ENCODE results near the gene GBGT1.

The GBGT1 gene

DNA sequence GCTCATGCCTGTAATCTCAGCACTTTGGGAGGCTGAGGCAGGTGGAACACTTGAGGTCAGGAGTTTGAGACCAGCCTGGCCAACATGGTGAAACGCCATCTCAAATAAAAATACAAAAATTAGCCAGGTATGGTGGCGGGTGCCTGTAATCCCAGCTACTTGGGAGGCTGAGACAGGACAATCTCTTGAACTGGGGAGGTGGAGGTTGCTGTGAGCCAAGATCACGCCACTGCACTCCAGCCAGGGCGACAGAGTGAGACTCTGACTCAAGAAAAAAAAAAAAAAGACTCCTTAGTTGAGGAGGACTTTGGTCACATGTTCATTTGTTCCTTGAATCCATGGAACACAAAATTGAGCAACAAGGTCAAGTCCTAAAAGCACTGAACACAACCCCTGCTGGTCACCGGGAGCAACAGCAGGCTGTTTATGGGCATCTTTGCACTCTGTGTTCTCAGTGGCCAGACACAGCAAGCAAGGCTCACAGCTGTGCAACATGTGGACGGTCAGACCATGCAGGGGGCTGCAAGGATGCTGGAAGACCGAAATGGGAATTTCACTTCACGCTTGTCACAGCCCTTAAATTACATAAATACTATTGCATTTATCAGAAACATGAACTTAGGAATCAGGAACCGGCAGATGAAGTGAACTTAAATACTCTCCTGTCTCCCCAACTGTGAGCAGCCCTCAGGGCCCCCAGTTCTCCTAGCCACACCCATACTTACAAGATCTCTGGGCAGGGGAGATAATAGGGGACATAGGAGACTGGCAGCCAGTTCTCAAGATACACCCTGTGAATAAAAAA is 2.8 kb downstream of the GBGT1 start:
- peak in 4 of 6 experiments; percentile 16 to 22 (median 19) for DNase-seq

DNA sequence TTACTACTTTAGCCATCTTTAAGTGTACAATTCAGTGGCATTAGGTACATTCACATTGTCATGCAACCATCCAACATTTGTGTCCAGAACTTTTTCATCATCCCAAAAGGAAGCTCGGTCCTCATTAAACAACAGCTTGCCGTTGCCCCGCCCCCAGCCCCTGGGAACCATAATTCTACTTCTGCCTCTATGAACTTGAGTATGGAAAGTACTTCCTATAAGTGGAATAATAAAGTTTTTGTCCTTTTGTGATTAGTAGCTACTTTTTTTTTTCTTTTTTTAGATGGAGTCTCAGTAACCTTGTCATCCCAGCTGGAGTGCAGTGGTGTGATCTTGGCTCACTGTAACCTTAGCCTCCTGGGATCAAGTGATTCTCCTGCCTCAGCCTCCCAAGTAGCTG is 5.0 kb downstream of the GBGT1 start:
- DNase-seq: no peak

DNA sequence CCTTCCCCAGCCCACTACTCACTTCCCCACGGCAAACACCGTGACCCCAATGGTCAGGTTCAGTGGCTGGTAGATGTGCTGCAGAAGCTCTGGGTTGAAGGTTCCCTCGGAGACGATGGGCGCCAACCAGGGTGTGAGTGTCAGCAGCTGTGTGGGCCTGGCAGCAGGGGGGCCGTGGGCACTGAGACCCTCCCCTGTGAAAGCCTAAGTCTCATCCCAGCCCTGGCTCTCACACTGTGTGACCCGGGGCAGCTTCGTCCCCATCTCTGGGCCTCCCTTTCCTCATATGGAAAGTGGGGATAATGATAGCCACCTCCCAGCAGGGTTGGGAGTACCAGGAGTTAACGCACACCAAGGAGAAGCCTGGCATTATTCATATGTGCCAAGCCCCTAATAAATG is 8.6 kb downstream of the GBGT1 start:
- no peak for DNase-seq

DNA sequence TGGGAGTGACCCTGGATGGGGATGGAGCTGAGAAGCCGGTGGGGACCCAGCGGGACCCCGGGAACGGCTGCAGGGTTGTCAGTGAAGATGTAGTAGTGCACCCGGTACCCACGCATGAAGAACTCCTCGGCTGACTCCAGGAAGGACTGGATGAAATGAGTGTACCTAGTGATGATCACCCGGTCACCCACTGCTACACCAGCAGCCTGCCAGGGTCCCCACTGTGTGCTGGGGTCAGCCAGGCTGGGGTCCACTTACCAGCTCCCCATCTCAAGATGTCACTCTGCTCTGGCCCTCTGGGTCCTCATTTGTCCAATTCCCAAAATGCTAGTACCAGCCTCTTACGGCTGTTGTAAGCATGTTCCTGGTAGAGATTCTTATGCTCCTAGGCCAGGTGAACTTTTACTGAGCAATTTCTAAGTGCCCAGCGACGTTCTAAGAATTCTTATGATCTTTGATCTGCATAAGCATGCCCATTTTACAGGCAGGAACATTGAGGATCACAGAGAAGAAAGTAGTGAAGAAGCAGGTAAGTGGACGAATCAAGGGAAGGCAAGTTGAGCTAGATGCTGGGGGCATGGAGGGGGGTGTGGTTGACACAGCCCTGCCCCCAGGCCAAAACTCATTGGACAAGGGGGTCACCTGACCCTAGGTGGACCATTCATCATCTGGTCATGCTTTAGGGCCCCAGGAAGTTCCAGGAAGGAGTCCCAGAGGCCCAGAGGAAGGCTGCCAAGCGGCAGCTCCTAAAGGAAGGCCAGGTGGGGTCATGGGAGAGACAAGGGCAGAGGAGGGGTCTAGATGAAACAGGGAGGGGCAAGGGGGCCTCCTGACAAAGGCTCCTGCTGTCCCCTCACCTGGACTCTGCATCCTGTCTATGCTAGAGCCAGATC is 9.4 kb downstream of the GBGT1 start:
- DNase-seq: no peak

DNA sequence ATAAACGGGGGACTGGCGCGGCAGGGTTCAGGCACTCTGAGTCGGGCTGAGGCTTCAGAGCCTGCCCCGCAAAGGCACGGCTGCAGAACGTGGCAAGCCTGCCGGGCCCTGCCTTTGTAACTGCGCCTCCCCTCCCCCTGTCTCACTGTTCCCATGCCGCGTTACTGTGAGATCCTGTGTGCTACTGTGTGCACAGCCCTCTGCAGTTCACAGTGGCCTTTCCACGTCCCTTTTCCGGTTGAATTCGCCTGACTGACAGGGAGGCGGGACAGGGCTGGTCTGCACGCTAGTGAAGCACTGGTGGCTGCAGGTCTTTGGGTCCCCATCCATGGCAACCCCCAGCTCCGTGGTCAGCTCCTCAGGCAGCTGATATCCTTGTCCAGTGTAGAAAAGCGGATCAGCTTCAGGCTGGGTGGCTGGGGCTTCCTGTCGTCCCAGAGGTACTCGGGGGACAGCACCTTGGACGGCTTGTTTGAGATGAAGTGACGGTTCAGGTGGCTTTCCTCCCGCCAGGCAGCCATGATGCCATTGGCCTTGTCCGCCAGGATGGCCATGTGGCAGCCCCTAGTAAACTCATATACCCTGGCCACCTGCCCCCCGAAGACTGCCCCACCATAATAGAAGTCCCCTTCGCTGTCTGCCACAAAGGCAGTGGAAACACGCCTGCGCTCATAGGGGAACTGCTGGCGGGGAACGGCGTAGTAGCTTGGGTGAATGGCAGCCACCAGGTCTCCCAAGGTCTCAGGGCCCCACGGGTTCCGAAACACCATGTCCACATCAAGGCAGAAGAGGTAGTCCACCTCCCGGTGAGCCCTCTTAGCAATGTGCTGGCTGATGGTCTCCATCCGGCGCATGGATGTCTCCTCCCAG is 10.3 kb downstream of the GBGT1 start:
- DNase-seq: no peak

DNA sequence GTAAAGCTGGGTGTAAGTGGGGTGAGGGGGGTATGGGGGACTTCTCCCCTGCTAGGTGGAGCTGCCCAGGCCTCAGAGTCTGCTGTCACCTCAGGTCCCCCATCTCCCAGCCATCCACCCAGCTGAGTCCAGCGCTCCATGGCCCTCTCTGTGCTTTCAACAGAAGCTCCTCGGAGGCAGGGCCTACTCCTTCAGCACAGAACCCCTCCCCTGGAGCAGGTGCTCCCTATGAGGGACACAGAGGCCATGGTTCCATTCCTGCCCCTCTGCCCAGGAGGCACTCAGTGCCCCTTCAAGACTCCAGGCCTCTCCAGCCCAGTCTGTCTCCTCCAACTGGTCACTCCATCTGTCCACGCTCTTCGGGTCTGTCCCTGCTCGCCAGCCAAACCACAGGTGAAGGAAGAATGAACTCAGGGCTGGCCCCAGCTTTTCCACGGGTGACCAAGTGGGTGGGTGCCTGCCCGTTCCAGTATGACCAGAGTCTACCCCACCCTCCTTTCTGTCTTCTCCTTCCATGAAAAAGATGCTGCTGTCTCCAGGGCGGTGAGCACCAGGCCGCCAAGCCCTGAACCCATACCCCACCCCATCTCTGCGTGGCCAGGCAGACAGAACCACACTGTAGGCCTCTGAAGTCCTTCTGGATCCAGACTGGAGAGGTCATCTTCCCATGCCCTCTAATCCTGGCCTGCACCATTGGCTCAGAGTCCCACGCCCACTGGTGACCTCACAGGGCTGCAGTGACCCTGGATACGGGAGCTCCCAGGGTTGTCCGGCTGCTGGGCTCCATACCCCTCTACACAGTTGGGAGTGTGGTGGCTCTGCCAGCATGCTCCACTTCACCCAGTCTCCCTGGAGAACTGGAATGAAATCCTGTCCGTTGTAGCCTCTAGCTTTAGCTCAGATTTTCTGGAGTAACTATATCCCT is 11.9 kb downstream of the GBGT1 start:
- DNase-seq: no peak

DNA sequence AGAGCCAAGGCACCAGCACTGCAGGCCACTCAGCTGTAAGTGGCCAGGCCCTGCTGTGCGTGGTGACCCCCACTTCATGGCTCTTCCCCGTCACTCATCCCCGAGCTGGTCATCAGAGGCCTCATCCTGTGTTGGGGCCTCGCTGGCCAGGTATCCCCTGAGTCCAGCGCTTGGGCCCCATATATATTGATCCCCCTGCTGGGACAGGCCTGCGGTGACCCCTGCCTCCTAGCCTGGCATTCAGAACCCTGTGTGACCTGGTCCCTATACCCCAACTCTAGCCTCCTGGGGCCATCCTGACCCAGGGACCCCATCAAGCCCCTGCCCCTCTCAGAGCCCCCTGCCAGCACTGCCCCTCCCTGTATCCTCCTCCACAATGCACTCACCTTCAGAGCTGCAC is 12.7 kb downstream of the GBGT1 start:
- no peak for DNase-seq

DNA sequence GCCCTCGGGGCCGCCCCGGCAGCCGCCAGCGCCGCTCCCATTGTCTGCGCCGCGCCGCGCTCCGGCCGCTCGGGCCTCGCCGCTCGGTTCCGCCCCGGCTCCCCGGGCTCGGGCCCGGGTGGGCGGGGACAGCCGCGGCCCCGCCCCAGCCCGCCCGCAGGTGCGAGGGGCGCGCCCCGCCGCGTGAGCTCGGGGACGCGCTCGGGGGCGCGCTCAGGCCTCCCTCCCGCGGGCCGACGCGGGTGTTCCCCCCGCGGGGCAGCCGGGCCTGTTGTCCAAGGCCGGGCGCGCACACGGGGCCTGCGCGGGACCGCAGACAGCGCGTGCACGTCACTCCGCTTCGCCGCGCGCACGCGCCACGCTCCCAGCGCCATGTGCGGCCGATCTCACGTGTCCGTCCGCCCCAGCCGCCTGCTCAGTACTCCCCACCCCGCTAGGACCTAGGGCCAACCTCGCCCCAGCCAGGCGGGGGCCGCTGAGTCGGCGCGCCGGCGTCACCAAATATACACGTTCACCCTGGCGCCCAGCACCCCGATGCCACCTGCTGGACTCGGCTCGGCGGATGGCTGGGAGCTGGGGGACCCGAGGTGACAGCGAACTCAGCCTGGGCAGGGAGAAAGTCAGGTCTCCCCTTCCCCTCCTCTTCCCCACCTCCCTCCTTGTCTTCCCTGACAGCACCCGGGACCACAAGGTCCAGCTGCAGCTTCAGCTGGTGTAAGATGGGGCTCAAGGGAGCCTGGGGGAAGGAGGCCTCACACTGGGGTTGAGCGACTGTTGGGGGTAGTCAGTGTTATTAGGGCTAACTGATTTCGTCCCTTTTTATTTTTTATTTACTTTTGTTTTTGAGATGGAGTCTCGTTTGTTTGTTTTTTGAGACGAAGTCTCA is 14.3 kb downstream of the GBGT1 start:
- peak; percentile 56 to 75 (median 71) for DNase-seq

DNA sequence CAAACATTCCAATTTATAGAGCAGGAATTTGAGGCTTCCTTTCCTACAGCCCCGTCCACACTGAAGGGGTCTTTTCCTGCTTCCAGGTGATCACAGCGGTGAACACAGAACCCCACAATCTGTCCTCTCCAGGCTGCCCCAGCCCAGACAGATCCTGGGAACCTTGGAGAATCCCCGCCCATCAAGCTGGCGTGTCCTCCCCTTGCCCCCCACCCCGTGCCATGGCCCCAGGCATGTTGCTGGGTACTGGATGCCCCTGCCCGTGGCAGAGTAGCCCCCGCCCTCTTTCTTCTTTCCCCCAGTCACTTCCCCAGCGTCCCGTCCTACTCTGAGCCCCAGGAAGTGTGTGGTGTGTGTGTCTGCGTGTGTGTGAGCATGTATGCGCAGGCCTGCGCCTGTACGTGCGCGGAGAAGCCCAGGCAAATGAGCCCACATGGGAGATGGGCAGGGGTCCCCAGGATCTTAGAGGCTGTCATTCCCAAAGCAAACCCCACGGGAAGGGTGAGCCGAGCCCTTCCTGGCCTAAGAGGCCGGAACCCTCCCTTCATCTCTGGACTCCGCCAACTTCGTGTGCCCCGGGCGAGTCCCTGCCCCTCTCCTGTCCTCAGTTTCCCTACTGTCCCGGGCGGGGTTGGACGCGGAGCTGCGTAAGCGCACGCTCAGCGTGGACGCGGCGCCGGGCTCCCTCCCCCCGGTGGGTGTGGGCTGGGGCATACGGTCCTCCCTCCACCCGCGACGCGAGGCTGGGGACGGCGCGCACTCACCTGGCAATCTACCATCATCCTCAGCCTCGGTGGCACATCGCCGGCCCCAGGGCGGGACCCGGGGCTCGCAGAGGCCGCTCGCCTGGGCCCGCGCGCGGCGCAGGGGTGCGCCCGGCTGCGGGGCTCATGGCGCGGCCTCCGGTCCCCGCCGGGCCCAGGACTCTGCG is 15.2 kb downstream of the GBGT1 start:
- DNase-seq: peak; percentile 40 to 72 (median 59)

DNA sequence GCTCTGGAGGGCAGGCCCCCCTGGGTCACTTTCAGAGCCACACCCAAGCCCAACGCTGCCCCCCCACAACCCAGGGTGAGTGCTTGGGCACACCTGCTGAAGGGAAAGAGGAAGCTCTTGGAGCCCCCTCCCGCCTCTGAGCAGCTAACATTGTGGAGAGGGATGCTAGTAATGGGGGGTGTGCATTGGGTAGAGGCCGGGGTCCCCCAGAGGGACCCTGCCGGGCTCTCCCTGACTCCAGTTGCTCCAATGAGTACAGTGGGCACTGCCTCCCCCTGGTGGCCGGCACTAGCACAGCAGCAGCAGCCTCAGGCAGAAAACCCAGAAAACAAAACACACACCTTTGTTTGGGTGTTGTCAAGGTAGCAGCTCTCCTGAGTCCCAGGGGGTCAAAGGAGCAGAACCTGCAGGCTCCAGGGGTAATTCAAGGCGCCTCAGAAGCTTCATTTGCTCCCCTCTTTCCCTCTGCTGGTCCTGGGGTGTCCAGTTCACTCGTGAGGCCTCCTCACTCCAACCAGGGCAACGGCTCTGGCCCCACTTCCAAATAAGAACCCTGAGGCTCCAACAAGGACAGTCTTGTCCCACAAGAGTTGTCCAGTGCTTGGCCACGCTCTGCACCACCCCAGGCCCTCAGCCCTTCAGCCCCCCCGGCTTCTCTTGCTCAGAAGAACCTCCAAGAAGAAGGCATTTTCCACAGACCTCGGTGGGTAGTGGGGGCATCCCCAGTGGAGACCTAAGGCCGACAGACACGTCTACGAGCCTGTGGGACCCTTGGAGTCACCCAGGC is 16.1 kb downstream of the GBGT1 start:
- DNase-seq: peak; percentile 75 to 88 (median 80)

DNA sequence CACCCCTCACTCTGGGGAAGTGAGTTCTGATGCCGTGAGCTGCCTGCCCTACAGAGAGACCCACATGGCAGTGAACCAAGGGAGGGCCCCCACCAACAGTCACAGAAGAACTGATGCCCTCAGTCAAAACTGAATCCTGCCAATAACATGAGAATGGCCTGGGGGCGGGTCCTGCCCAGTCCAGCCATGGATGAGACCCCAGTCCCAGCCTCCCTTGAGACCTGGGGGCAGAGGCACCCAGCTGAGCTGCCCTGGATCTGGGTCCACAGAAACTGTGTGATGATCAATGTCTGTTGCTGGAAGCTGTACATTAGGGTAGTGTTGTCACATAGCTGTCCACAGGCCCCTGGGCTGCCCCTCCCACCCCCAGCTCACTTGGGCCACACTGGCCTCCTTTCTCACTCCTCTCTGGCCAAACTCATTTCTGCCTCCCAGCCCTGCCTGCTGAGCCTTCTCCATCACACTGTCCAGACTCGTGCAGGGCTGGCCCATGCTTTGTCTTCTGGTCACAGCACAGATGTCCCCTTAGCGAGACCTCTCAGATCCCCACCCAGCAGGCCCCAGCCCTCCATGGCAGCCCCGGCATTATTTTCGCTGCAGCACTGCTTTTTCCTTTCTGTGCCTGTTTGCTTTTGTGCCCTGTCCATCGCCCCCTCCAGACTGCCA is 16.8 kb downstream of the GBGT1 start:
- DNase-seq: no peak

DNA sequence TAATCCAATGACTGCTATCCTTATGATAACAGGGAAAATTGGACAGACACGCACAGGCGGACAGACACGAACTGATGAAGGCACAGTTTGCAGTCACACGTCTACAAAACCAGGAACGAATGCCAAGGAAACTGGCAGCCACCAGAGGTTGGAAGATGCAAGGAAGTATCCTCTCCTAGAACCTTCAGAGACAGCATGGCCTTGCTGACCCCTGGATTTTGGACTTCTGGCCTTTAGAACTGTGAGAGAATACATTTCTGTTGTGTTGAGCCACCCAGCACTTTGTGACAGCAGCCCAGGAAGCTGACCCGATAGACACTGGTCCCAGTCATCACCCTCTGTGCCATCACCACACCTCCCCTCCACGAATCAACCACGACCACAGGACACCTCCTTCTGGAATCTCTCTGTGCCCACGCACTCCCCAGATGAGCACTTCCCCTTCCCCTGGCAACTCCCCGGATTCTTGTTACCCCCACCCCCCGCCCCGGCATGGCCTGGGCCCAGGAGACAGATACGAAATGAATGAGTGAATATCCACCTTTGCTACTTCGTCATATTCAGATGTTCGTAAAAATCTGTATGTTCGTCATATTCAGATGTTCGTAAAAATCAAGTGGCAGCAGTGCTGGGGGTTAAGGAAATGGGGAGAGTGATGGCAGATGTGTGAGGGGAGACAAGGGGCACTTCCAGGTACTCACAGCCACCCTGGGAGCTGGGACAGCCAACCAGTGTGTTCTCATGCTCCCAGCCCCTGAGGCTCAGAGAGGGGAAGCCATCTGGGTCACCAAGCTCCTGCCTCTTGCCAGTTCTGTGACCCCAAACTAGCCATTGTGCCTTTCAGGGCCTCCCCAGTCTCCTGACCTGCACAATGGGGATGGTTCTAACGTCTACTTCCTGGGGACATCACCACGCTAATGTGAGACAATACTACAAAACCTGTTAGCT is 18.5 kb downstream of the GBGT1 start:
- DNase-seq: no peak

DNA sequence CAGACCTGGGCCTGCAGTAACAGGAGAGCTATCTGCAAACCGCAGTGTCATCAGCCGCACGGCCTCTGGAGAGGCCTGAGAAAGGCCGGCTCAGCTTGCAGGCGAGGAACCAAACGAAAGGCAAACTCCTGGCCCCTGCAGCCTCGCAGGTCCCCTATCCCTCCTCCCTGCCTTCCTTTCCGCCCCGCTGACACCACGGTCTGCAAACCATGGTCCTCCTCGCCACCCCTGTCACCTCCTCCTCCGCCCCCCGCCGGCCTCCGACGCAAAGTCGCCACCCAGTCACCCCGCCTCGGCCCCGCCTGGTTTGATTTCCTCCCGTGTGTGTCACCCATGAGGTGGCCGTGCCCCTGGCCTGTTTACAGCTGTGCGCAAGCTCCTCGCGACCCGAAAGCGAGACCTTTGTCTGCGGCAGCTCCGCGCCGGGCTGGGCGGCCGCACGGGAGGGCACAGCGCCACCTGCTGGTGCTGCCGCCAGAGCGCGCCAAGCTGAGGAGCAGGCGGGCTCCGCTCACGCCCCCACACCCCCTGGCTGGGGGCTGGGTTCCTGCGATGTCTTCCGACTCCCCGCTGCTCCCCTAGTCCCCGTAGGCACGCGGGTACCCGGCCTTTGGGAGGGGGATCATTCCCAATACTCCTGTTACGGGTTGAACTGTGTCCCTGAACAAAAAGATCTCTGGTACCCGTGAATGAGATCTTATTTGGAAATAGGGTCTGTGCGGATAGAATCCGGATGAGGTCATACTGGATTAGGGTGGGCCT is 19.4 kb downstream of the GBGT1 start:
- DNase-seq: peak; percentile 61 to 88 (median 80)

DNA sequence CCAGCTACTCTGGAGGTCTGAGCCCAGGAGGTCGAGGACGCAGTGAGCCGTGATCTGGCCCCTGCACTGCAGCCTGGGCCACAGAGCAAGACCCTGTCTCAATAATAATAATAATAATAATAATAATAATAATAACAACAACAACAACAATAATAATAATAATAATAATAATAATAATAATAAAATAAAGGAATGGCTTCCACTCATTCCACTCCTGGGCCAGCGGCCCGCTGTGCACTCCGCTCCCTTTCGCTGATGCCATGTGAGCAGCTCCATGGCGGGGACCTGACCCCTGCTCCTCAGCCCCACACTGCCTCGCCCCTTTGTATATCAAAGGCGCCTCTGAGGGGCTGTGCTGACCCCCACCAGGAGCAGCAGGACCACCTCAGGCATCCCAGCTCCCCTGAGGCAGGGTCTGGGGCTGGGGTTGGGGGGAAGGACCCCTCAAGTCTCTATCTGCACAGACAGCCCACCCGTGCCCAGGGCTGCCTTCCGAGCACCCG is 20.0 kb downstream of the GBGT1 start:
- no peak for DNase-seq

DNA sequence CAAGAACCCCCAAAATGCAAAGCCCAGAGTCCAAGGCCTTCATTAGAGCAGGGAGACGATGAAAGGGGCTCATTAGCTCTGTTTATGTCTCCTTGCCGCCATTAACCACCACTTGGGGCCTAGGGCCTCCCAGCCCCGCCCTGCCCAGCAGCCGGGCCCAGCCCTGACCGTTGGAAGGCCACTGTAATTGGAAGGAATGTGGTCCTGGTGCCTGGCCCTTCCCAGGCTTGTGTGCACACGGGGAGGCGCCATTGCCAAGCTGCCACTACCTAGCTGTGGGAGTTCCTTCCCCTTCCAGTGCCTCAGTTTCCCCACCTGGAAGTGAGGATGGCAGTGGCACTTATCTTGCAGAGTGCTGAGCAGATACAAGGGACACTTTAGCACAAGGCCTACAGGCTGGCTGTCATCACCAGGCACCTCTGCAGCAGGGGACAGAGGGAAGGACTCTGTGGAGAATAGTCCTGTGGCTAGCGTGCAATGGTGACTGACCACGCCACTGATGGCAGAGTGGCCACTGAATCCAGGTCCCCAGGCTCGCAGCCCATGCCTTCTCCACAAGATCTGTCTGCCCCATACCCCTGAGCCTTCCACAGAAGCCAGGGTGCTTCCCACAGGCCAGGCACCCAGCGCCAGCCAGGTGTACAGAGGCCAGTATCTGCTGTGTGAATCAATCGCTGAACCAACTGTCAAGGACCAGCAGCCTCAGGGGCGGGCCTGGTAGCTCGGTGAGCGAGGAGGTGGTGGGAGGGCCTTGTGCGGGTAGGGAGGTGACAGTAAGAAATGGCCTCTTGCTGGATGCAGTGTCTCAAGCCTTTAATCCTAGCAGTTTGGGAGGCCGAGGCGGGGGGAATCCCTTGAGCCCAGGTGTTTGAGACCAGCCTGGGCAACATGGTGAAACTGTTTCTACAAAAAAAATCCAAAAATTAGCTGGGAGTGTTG is 20.8 kb downstream of the GBGT1 start:
- peak in 1 of 6 experiments; percentile 11 for DNase-seq
